Left ventricle myocardium inferior (tissue), 1 donor: ENCODE measurements around the gene PCDH18. TPM values are rescaled to one million over a fixed set of nuclear protein-coding genes. Genes with fewer than 3 reads are reported as not detected.
"Not testable (repeated sequence)": the region's sequence is repeated elsewhere in the genome, so short reads cannot be mapped to it uniquely, and the experiment has no call there.

Experiments used
- DNase-seq: peaks from one replicate; pipeline ENCODE4 v3.0.0-alpha.2; 2020
- H3K27ac ChIP-seq: fragments of 200-600 bp; replicated peaks from 2 replicates; pipeline ENCODE4 v1.8.0; 2021
- H3K27me3 ChIP-seq: fragments of 200-600 bp; 2 replicates; pipeline ENCODE4 v1.8.0; 2021; ENCODE audit warnings: low read depth
- H3K36me3 ChIP-seq: fragments of 200-600 bp; 2 replicates; pipeline ENCODE4 v1.8.0; 2021
- H3K4me1 ChIP-seq: fragments of 200-600 bp; 2 replicates; pipeline ENCODE4 v1.8.0; 2021
- H3K4me3 ChIP-seq: fragments of 200-600 bp; 2 replicates; pipeline ENCODE4 v1.8.0; 2021; ENCODE audit warnings: mild to moderate bottlenecking, moderate library complexity
- H3K9me3 ChIP-seq: fragments of 200-600 bp; replicated peaks from 2 replicates; pipeline ENCODE4 v1.8.0; 2021
- intact Hi-C: fragments of 100-400 bp; cut with micrococcal nuclease; formaldehyde crosslinking; loops from one replicate; pipeline ENCODE4 v1.11.0; 2022
- total RNA-seq: library from RNA; stranded (reverse); fragmentation: NEBNext Ultra II Directional; extraction: Animal tissue kit (Norgen Biotek cat#: 25700); gene quantifications from one replicate; pipeline ENCODE4 v1.2.1, GENCODE V29; 2021
- TF ChIP-seq, protein P1 (sequence below): fragments of 200-600 bp; IDR thresholded peaks from 2 replicates; pipeline ENCODE4 v1.8.0; 2021; ENCODE audit warnings: antibody characterized with exemption, mild to moderate bottlenecking, borderline replicate concordance
- donor health status: DM: no; HTN: yes; CAD: no; lungs with severe emphysema.

Gene PCDH18
- total RNA-seq, 1 donor from 2014 or later = 3.4 TPM

DNA sequence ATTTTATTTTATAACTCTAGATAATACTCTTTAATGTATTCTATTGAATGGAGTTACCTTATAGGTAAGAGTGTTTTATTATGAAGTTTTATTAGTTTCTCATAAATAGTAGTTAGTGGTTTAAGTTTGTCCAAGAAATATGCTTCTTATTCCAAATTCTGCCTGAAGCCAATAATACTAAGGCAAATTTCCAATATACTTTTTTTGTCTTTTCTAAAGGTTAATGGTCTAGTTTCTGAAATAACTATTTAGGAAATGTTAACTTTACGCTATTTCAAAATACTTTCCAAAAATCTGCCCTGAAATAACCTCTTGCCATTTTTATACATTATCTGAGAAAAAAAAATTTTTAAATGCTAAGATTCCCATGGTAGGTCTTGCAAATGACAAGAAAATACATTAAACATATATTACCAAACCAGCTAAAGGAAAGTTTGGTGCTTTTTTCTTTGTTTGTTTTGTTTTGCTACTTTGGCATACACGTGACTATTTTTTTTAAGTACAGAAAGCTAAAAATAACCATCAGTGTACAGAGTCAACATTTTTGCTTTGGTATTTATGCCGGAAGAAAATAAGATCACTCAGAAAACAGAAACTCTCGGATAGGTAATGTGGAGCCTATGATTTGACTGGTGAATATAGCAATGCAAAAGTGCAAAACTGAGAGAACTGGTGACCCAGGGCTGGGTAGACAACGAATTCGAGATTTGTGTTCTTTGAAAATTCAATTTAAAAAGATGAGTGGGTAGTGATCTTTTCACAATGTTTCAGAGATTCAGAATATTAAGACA, 29.8 kb downstream of the PCDH18 start:
- no peaks in the 10 kb centered on the region for H3K4me1 ChIP-seq
- H3K4me3 ChIP-seq = no peak overlapping the region
- no peaks in the 10 kb centered on the region for H3K27me3 ChIP-seq
- no peaks in the 10 kb centered on the region for H3K36me3 ChIP-seq
- H3K9me3 ChIP-seq = no peaks in the 10 kb centered on the region
- TF ChIP-seq, protein P1, sequence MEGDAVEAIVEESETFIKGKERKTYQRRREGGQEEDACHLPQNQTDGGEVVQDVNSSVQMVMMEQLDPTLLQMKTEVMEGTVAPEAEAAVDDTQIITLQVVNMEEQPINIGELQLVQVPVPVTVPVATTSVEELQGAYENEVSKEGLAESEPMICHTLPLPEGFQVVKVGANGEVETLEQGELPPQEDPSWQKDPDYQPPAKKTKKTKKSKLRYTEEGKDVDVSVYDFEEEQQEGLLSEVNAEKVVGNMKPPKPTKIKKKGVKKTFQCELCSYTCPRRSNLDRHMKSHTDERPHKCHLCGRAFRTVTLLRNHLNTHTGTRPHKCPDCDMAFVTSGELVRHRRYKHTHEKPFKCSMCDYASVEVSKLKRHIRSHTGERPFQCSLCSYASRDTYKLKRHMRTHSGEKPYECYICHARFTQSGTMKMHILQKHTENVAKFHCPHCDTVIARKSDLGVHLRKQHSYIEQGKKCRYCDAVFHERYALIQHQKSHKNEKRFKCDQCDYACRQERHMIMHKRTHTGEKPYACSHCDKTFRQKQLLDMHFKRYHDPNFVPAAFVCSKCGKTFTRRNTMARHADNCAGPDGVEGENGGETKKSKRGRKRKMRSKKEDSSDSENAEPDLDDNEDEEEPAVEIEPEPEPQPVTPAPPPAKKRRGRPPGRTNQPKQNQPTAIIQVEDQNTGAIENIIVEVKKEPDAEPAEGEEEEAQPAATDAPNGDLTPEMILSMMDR = no peak
- intact Hi-C loops = no loop called here
- no peak overlapping the region for H3K27ac ChIP-seq
- no peak for DNase-seq

DNA sequence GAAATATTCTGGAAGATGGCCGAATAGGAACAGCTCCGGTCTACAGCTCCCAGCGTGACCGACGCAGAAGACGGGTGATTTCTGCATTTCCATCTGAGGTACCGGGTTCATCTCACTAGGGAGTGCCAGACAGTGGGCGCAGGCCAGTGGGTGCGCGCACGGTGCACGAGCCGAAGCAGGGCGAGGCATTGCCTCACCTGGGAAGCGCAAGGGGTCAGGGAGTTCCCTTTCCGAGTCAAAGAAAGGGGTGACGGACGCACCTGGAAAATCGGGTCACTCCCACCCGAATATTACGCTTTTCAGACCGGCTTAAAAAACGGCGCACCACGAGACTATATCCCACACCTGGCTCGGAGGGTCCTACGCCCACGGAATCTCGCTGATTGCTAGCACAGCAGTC, 36.0 kb downstream of the PCDH18 start:
- H3K27ac ChIP-seq, intact Hi-C loops: not testable (repeated sequence)

DNA sequence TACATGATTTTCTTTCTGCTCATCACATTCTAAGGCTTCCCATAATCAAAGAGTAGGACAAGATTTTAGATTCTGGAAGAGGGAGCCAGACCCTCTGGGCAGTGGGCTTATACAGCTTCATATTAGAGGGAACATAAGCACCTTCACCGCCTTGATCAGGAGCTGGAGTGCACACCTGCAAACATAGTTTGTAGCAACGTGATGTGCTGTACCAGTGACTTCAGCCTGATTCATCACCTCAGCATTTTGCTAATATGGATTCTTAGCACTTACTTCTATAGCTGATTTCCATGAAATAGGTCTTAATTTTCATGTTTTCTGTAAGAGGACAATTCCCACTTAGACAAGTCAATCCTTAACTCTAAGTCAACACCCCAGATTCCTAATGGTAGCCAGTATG, 36.7 kb downstream of the PCDH18 start:
- H3K36me3 ChIP-seq = no peaks in the 10 kb centered on the region
- TF ChIP-seq, protein P1 = no peak
- DNase-seq = no peak
- H3K27ac ChIP-seq = no peak overlapping the region
- H3K9me3 ChIP-seq = no peaks in the 10 kb centered on the region
- no peak overlapping the region for H3K4me3 ChIP-seq
- no peaks in the 10 kb centered on the region for H3K27me3 ChIP-seq
- intact Hi-C loops = no loop called here
- H3K4me1 ChIP-seq = no peaks in the 10 kb centered on the region

More for the DNA sequence above, 36.0 kb downstream of the PCDH18 start:
- H3K4me3 ChIP-seq, H3K4me1 ChIP-seq, H3K27me3 ChIP-seq, DNase-seq, H3K36me3 ChIP-seq, H3K9me3 ChIP-seq: not testable (repeated sequence)

DNA sequence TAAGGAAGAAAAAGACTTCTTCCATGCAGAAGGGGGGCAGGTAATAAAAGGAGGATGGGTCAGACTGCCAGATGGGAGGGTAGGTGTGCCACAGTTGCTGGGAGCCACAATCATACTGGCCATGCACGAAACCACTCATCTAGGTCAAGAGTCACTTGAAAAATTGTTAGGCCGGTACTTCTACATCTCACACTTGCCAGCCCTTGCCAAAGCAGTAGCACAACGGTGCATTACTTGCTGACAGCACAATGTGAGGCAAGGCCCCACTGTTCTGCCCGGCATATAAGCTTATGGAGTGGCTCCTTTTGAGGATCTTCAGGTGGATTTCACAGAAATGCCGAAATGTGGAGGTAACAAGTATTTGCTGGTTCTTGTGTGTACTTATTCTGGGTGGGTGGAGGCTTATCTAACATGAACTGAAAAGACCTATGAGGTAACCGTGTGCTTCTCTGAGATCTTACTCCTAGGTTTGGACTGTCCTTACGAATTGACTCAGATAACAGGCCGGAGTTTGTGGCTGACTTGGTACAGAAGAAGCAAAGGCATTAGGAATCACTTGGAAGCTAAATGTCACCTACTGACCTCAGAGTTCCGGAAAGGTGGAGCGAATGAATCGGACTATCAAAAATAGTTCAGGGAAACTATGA, 48.9 kb downstream of the PCDH18 start:
- DNase-seq, intact Hi-C loops, H3K36me3 ChIP-seq, H3K4me1 ChIP-seq, H3K9me3 ChIP-seq, H3K4me3 ChIP-seq, H3K27me3 ChIP-seq, H3K27ac ChIP-seq: not testable (repeated sequence)

DNA sequence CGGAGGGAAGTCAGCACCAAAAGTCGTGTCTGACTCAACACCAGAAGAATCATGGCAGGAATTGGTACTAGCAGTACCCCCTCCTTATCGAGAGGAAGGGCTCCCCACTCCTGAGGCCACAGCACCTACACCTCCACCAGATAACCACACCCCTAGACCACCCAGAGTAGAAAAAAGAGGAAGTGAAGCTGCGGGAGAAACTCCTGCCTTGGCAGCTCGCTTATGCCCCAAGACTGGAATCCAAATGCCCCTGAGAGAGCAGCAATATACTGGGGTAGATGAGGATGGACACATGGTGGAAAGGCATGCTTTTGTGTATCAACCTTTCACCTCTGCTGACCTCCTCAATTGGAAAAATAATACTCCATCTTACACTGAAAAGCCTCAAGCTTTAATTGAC, 52.6 kb downstream of the PCDH18 start:
- H3K4me3 ChIP-seq, H3K27ac ChIP-seq, H3K36me3 ChIP-seq, H3K9me3 ChIP-seq, intact Hi-C loops, H3K27me3 ChIP-seq, H3K4me1 ChIP-seq, DNase-seq: not testable (repeated sequence)

DNA sequence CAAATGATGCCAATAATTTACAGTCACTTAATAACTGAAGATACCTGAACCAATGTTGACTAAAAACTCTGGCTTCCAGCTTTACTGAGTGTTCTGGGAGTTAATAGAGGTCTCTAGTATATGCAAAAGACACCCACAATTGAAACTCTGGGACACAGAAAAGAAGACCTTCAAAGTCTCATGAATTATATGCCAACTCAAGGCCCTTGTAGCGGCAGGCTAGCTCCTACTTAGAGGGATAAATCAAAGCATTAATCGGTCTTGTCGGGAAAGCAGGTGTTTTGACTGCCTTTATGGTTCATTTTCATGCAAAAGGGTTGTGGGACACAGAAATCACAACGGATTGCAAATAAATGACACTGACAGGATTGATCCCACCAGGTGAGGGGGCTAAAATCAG, 55.9 kb downstream of the PCDH18 start:
- TF ChIP-seq, protein P1 = no peak
- H3K4me1 ChIP-seq = peaks cover 9% of the 10 kb centered on the region
- intact Hi-C loops = no loop called here

DNA sequence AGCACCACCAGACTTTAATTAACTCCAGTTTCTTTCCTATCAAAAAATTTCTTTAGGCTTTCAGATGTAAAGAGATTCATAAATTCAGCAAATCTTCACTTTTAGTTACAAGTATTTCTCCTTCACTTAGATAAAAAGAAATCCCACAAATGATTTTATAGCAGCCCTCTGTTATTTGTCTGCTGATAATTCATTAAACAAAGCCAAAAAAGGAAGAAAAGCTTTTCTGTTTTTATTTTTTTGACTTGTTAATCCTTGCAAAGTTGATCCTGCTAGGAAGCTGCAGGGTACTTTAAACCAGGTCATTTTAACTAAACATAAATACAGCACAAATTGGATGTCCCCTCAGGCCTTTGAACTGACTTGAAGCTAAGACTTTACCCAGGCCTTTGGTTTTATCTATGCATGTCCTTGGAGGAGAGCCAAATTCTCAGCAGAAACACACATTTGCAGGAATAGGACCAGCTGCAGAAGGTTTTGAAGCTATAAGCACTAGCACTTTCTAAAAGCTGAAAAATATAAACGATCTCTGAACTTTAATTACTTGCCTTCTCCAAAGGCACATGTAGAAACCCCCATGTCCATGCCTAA, 57.5 kb downstream of the PCDH18 start:
- intact Hi-C loops = no loop called here

More for the DNA sequence above, 55.9 kb downstream of the PCDH18 start:
- no peaks in the 10 kb centered on the region for H3K9me3 ChIP-seq
- H3K4me3 ChIP-seq = no peak overlapping the region
- no peaks in the 10 kb centered on the region for H3K36me3 ChIP-seq
- no peak for DNase-seq
- no peaks in the 10 kb centered on the region for H3K27me3 ChIP-seq
- H3K27ac ChIP-seq = no peak overlapping the region

More for the DNA sequence above, 57.5 kb downstream of the PCDH18 start:
- Histone ChIP-seq H3K4me1 (peaks cover 9% of the 10 kb centered on the region), H3K4me3 (no peak overlapping the region), H3K36me3 (no peaks in the 10 kb centered on the region), H3K27me3 (no peaks in the 10 kb centered on the region), H3K27ac (peak overlapping the region; percentile 24), H3K9me3 (no peaks in the 10 kb centered on the region)
- DNase-seq = no peak
- TF ChIP-seq, protein P1 = no peak
